ENCODE measurements around the gene CLDN9. TPM values are rescaled to one million over a fixed set of nuclear protein-coding genes. Genes with fewer than 3 reads are reported as not detected.
A peak's percentile ranks its signal among the peaks of the same experiment; 100 is the strongest.

CLDN9 gene
- total and polyA plus RNA-seq, 2 donors: 0.19 to 0.98 TPM

DNA sequence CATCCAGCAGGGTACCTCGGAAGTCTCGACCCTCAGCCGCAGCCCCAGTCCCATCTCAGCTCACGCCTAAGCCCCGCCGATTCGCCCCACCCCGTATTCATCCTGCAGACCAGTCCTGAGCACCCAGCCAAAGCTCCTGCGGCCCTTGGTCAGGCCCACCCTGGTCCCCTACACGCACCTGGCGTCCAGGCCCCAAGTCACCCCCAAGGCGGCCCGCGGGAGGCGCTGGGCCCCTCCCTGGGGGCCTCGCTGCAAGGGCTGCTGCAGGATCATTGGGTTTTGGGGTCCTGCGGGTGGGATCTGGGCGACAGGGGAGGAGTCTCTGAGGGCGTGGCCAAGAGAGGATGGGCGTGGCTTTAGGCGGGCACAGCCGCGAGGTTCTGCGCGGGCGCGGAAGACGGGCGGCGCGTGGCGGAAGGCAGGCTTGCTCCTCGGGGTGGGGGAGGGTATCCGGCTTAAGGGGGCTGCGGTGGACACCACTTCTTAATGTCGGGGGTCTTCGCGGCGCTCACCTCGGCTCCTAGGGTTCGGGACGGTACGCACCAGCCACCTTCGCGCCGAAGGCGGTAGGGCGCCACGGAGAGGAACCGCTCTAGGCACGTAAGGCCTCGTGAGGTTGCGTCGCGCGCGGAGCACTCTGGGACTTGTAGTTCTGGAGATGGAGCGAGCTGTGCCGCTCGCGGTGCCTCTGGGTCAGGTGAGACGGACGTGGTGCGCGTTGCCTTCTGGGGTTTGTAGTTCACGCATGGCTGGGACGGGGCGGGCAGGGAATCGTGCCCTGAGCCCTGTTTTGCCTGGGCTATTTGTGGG lies 11.2 kb downstream of the CLDN9 start, which contains the start of the genes HCFC1R1 and THOC6:
Gene HCFC1R1 (minus strand): TSS at position 274 of the 810 bp plus-strand sequence. CDS start 1 bp downstream, at position 273.
Gene THOC6 (plus strand): TSS at position 367 of the 810 bp plus-strand sequence. CDS start 292 bp downstream, at position 659.
- peak; percentile 96 to 99 (median 98) for DNase-seq (ENCODE audit: low read depth in 6 of 9, low spot score in 9 of 9)
- peaks cover 0 to 24% of the 10 kb centered on the region in 2 donors for H3K9me3 ChIP-seq (ENCODE audit: control insufficient read depth in 2 of 2, insufficient read depth in 1 of 2, low read length in 1 of 2)
- peaks cover 30 to 47% of the 10 kb centered on the region in 2 donors for H3K27me3 ChIP-seq (ENCODE audit: control insufficient read depth in 2 of 2, insufficient read depth in 1 of 2, low read length in 1 of 2)
- WGBS: 2% methylated on average over 69 of the region's 69 CpGs
- peak within 1 kb of the TSS; percentile 85 to 92 for H3K27ac ChIP-seq (ENCODE audit: low read depth in 1 of 2, low read length in 1 of 2)
- H3K4me3 ChIP-seq (ENCODE audit: low read length in 2 of 2): peak within 1 kb of the TSS; percentile 79 to 85
- peaks cover 43 to 66% of the 10 kb centered on the region in 2 donors for H3K4me1 ChIP-seq (ENCODE audit: control insufficient read depth in 2 of 2, insufficient read depth in 2 of 2, low read length in 2 of 2)
- peaks cover 16 to 21% of the 10 kb centered on the region in 2 donors for H3K36me3 ChIP-seq (ENCODE audit: control insufficient read depth in 2 of 2, insufficient read depth in 2 of 2, low read length in 1 of 2)

DNA sequence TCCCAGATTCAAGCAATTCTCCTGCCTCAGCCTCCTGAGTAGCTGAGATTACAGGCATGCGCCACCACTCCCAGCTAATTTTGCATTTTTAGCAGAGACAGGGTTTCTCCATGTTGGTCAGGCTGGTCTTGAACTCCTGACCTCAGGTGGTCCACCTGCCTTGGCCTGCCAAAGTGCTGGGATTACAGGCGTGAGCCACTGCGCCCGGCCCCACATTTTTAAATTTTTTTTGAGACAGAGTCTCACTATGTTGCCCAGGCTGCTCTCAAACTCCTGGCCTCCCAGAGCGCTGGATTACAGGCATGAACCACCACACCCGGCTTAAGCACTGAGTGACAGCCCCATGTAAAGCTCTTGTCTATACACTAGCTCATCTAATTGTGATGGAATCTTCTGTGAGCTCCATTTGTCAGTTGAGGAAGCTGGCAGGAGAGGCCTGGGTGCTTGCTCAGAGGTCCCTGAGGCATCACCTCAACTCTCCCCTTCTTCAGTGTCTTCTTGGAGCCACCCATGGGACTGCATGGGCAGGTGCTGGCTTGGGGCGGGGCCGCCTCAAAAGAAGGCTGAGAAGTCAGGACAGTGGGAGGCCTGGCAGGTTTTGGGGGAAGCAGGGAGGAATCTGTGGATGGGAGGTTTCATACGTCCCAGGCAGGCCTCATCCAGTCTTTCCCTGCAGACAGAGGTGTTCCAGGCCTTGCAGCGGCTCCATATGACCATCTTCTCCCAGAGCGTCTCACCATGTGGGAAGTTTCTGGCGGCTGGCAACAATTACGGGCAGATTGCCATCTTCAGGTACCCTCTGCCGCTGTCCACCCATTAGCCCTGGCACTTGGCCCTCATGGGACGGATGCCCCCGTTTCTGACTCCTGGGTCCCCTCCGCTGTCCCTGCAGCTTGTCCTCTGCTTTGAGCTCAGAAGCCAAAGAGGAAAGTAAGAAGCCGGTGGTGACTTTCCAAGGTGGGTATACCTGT lies 12.6 kb downstream of the CLDN9 start:
- 98% methylated on average over 18 of the region's 18 CpGs for WGBS
- Histone ChIP-seq H3K4me3 (ENCODE audit: low read length in 2 of 2) (no peak overlapping the region), H3K4me1 (ENCODE audit: control insufficient read depth in 2 of 2, insufficient read depth in 2 of 2, low read length in 2 of 2) (peaks cover 42 to 71% of the 10 kb centered on the region in 2 donors), H3K27ac (ENCODE audit: low read depth in 1 of 2, low read length in 1 of 2) (no peak overlapping the region), H3K36me3 (ENCODE audit: control insufficient read depth in 2 of 2, insufficient read depth in 2 of 2, low read length in 1 of 2) (peaks cover 16 to 21% of the 10 kb centered on the region in 2 donors), H3K27me3 (ENCODE audit: control insufficient read depth in 2 of 2, insufficient read depth in 1 of 2, low read length in 1 of 2) (peaks cover 30 to 47% of the 10 kb centered on the region in 2 donors), H3K9me3 (ENCODE audit: control insufficient read depth in 2 of 2, insufficient read depth in 1 of 2, low read length in 1 of 2) (peaks cover 0 to 30% of the 10 kb centered on the region in 2 donors)
- no peak for DNase-seq (ENCODE audit: low read depth in 6 of 9, low spot score in 9 of 9)

DNA sequence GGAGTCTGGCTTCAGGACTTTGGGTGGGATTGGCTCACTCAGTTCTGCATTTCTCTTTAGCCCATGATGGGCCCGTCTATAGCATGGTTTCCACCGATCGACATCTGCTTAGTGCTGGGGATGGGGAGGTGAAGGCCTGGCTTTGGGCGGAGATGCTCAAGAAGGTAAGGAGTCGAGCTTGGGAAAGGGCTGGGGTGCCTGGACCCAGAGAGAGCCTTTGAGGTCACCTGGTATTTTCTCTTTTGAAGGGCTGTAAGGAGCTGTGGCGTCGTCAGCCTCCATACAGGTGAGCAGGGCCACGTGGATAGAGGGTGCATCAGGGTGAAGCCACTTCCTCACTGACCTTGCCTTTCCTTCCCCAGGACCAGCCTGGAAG lies 13.3 kb downstream of the CLDN9 start:
- Histone ChIP-seq H3K4me1 (ENCODE audit: control insufficient read depth in 2 of 2, insufficient read depth in 2 of 2, low read length in 2 of 2) (peaks cover 36 to 64% of the 10 kb centered on the region in 2 donors), H3K4me3 (ENCODE audit: low read length in 2 of 2) (no peak overlapping the region), H3K36me3 (ENCODE audit: control insufficient read depth in 2 of 2, insufficient read depth in 2 of 2, low read length in 1 of 2) (peaks cover 16 to 21% of the 10 kb centered on the region in 2 donors), H3K27ac (ENCODE audit: low read depth in 1 of 2, low read length in 1 of 2) (no peak overlapping the region), H3K9me3 (ENCODE audit: control insufficient read depth in 2 of 2, insufficient read depth in 1 of 2, low read length in 1 of 2) (peaks cover 0 to 27% of the 10 kb centered on the region in 2 donors), H3K27me3 (ENCODE audit: control insufficient read depth in 2 of 2, insufficient read depth in 1 of 2, low read length in 1 of 2) (peaks cover 30 to 47% of the 10 kb centered on the region in 2 donors)
- DNase-seq (ENCODE audit: low read depth in 6 of 9, low spot score in 9 of 9): no peak
- WGBS: 97% methylated on average over 8 of the region's 8 CpGs

DNA sequence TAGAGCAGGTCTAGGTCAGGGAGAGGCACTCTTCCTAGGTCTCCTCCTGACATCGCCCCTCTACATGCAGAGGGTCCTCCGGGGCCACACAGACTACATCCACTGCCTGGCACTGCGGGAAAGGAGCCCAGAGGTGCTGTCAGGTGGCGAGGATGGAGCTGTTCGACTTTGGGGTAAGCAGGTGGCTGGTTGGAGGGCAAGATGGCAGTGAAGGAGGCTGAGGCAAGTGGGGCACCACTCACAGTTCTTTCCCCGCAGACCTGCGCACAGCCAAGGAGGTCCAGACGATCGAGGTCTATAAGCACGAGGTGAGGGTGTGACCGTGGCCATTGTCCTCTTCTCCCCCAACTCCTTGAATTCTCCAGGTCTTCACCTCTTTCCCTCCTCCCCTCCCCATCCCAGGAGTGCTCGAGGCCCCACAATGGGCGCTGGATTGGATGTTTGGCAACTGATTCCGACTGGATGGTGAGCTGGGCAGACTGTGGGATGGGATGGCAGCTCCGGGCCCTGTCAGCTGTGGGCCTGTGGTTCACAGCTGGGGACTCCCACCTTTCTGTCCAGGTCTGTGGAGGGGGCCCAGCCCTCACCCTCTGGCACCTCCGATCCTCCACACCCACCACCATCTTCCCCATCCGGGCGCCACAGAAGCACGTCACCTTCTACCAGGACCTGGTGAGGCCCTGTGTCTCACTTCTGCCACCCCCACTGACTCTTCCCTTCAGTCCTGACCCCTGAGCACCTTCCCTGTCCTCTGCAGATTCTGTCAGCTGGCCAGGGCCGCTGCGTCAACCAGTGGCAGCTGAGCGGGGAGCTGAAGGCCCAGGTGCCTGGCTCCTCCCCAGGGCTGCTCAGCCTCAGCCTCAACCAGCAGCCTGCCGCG lies 14.1 kb downstream of the CLDN9 start:
- Histone ChIP-seq H3K4me3 (ENCODE audit: low read length in 2 of 2) (no peak overlapping the region), H3K36me3 (ENCODE audit: control insufficient read depth in 2 of 2, insufficient read depth in 2 of 2, low read length in 1 of 2) (peaks cover 16 to 21% of the 10 kb centered on the region in 2 donors), H3K9me3 (ENCODE audit: control insufficient read depth in 2 of 2, insufficient read depth in 1 of 2, low read length in 1 of 2) (peaks cover 0 to 24% of the 10 kb centered on the region in 2 donors), H3K27me3 (ENCODE audit: control insufficient read depth in 2 of 2, insufficient read depth in 1 of 2, low read length in 1 of 2) (peaks cover 33 to 46% of the 10 kb centered on the region in 2 donors), H3K27ac (ENCODE audit: low read depth in 1 of 2, low read length in 1 of 2) (no peak overlapping the region), H3K4me1 (ENCODE audit: control insufficient read depth in 2 of 2, insufficient read depth in 2 of 2, low read length in 2 of 2) (peaks cover 31 to 56% of the 10 kb centered on the region in 2 donors)
- 98% methylated on average over 24 of the region's 24 CpGs for WGBS
- no peak for DNase-seq (ENCODE audit: low read depth in 6 of 9, low spot score in 9 of 9)

DNA sequence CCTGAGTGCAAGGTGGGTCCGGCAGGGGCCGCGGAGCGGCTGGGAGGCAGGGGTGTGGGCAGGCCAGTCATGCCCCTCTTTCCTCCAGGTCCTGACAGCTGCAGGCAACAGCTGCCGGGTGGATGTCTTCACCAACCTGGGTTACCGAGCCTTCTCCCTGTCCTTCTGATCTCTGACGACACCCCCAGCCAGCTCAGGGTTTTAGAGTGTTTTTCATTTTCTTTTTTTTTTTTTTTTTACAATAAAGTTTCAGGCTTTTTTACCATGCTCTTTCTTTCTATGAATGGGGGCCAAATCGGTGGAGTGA lies 14.7 kb downstream of the CLDN9 start:
- Histone ChIP-seq H3K9me3 (ENCODE audit: control insufficient read depth in 2 of 2, insufficient read depth in 1 of 2, low read length in 1 of 2) (peaks cover 0 to 24% of the 10 kb centered on the region in 2 donors), H3K4me1 (ENCODE audit: control insufficient read depth in 2 of 2, insufficient read depth in 2 of 2, low read length in 2 of 2) (peaks cover 26 to 50% of the 10 kb centered on the region in 2 donors), H3K4me3 (ENCODE audit: low read length in 2 of 2) (no peak overlapping the region), H3K27ac (ENCODE audit: low read depth in 1 of 2, low read length in 1 of 2) (no peak overlapping the region), H3K27me3 (ENCODE audit: control insufficient read depth in 2 of 2, insufficient read depth in 1 of 2, low read length in 1 of 2) (peaks cover 36 to 46% of the 10 kb centered on the region in 2 donors), H3K36me3 (ENCODE audit: control insufficient read depth in 2 of 2, insufficient read depth in 2 of 2, low read length in 1 of 2) (peaks cover 16 to 21% of the 10 kb centered on the region in 2 donors)
- no peak for DNase-seq (ENCODE audit: low read depth in 6 of 9, low spot score in 9 of 9)
- WGBS: 96% methylated on average over 8 of the region's 8 CpGs

DNA sequence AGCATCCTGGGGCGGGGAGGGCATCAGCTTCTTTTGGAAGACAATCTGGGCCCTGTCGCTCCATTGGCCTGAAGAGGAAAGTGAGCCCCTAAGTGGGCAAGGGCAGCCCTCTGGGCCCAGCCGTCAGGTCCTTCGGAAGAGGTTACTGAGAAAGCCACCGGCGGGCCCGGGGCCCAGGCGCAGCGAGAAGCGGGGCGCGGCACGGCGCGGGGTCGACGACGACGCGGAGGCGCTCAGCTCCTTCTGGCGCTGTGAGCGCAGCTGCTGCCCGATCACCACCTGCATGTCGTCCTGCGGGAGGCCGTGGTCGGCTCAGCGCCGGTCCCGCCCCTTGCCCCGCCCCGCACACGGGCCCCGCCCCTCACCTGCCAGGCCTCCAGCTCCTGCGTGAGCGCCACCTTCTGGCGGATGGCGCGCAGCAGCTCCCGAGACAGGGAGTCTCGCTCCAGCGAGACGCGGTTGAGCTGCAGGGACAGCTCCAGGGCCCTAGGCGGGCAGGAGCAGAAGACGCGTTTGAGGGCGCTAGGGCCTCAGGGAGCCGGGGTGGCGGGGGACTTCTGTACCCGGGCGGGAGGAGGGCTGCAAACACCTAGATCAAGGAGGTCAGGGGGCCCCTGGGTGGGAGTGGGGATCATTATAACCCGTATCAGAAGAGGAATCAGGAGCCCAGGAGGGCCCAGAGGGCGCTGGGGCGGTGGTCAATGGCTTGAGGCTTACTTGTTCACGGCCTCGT lies 15.4 kb downstream of the CLDN9 start:
- peaks cover 41 to 49% of the 10 kb centered on the region in 2 donors for H3K27me3 ChIP-seq (ENCODE audit: control insufficient read depth in 2 of 2, insufficient read depth in 1 of 2, low read length in 1 of 2)
- WGBS: 7% methylated on average over 58 of the region's 58 CpGs
- peaks cover 20 to 43% of the 10 kb centered on the region in 2 donors for H3K4me1 ChIP-seq (ENCODE audit: control insufficient read depth in 2 of 2, insufficient read depth in 2 of 2, low read length in 2 of 2)
- peaks cover 16 to 21% of the 10 kb centered on the region in 2 donors for H3K36me3 ChIP-seq (ENCODE audit: control insufficient read depth in 2 of 2, insufficient read depth in 2 of 2, low read length in 1 of 2)
- peak overlapping the region in 1 of 2 donors; percentile 23 for H3K4me3 ChIP-seq (ENCODE audit: low read length in 2 of 2)
- peak; percentile 57 to 92 (median 85) for DNase-seq (ENCODE audit: low read depth in 6 of 9, low spot score in 9 of 9)
- H3K27ac ChIP-seq (ENCODE audit: low read depth in 1 of 2, low read length in 1 of 2): peak overlapping the region in 1 of 2 donors; percentile 68
- peaks cover 0 to 24% of the 10 kb centered on the region in 2 donors for H3K9me3 ChIP-seq (ENCODE audit: control insufficient read depth in 2 of 2, insufficient read depth in 1 of 2, low read length in 1 of 2)

DNA sequence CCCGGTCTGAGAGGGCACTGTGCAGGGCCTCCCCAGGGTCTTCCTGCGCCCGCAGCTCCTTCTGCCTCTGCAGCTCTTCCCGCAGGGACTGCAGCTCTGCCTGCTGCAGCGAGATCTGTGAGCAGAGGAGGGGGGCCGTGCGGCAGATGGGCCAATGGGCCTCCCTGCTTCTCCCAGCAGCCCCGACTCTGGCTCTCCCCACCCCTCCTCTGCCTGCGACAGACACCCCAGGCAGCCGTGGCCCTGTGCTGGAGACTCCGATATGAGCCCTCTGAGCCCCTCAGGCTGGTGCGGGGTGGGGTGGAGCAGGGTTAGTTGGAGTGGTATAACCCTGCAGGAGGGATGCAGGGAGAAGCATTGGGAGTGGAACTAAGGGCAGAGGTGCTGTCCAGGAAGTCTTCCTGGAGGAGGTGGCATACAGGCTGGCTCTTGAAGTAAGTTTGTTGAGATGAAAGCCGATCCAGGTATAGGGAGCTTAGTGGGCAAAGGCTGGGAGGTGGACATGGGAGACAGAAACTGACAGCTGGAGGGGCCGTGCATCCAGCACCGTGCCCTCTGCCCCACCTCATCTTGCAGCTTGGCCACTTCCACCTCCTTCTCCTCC lies 16.1 kb downstream of the CLDN9 start:
- Histone ChIP-seq H3K4me1 (ENCODE audit: control insufficient read depth in 2 of 2, insufficient read depth in 2 of 2, low read length in 2 of 2) (peaks cover 14 to 36% of the 10 kb centered on the region in 2 donors), H3K27ac (ENCODE audit: low read depth in 1 of 2, low read length in 1 of 2) (no peak overlapping the region)

More for the DNA sequence above, 16.1 kb downstream of the CLDN9 start:
- WGBS: 31% methylated on average over 15 of the region's 15 CpGs
- peaks cover 48 to 56% of the 10 kb centered on the region in 2 donors for H3K27me3 ChIP-seq (ENCODE audit: control insufficient read depth in 2 of 2, insufficient read depth in 1 of 2, low read length in 1 of 2)
- peak overlapping the region in 1 of 2 donors; percentile 15 for H3K4me3 ChIP-seq (ENCODE audit: low read length in 2 of 2)
- H3K9me3 ChIP-seq (ENCODE audit: control insufficient read depth in 2 of 2, insufficient read depth in 1 of 2, low read length in 1 of 2): peaks cover 0 to 24% of the 10 kb centered on the region in 2 donors
- H3K36me3 ChIP-seq (ENCODE audit: control insufficient read depth in 2 of 2, insufficient read depth in 2 of 2, low read length in 1 of 2): peaks cover 16 to 21% of the 10 kb centered on the region in 2 donors
- no peak for DNase-seq (ENCODE audit: low read depth in 6 of 9, low spot score in 9 of 9)
